Tongue (tissue), 2 donors: ENCODE measurements around the gene LRG1. TPM values are rescaled to one million over a fixed set of nuclear protein-coding genes. Genes with fewer than 3 reads are reported as not detected.
A peak's percentile ranks its signal among the peaks of the same experiment; 100 is the strongest.
"Not testable (repeated sequence)": the region's sequence is repeated elsewhere in the genome, so short reads cannot be mapped to it uniquely, and the experiment has no call there.

ENCODE experiments used
- DNase-seq: peaks from one replicate; pipeline ENCODE4 v3.0.0-alpha.2; 2015
- total RNA-seq: library from RNA; depleted of rRNA; stranded (reverse); fragments of >200 nt; gene quantifications from one replicate; pipeline ENCODE4 v1.2.3, GENCODE V29; 2014

The LRG1 gene
- total RNA-seq, 1 donor from 2014 or later: 1.5 TPM

DNA sequence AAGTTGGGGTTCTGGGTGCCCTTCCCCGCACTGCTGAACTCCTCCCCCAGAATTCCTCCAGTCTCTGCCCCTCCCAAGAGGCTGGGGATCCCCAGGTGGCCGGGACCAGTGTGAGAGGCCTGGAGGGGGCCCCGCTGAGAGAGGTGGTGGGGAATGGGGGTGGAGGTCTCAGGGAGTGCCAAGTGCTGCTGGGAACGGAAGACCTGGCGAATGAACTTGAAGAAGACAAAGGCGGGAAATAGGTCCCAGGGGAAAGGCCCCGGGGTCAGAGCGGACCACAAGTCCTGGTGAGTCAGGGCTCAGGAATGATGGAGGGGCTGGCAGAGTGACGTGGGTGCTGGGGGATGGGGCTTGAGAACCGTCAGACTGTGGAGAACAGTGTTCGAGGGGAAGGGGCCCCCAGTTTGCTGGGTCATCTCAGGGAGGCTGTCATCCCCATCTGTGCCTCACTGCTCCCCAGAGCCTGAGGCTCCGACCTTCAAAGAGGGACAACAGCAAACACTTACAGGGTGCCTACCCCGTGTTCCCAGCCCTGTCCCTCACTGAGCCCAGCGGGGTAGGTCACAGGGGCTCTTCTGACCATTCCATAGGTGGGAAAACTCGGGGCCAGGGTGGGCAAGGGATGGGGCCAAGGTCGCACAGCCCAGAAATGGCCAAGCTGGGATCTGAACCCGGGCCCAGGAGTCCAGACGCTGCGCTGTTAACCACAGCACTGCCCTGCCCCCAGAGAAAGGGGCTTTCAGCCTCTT lies 35.6 kb upstream of the LRG1 start:
- DNase-seq: peak; percentile 67

DNA sequence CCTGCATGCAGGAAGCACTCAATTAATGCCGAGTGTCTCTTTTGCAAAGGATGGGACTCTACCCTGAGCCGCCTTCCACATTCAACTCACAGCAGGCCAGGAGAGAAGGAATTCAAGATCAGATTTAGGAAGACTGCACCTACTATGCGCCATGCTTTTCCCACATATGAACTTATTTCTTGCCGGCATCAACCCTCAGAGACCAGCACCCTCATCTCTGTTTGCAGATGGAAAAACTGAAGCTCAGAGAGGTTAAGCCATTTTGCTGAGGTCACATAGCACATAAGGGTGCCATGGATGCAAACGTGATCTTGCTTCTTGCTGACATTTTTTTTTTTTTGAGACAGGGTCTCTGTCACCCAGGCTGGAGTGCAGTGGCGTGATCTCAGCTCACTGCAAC lies 33.8 kb upstream of the LRG1 start:
- no peak for DNase-seq

DNA sequence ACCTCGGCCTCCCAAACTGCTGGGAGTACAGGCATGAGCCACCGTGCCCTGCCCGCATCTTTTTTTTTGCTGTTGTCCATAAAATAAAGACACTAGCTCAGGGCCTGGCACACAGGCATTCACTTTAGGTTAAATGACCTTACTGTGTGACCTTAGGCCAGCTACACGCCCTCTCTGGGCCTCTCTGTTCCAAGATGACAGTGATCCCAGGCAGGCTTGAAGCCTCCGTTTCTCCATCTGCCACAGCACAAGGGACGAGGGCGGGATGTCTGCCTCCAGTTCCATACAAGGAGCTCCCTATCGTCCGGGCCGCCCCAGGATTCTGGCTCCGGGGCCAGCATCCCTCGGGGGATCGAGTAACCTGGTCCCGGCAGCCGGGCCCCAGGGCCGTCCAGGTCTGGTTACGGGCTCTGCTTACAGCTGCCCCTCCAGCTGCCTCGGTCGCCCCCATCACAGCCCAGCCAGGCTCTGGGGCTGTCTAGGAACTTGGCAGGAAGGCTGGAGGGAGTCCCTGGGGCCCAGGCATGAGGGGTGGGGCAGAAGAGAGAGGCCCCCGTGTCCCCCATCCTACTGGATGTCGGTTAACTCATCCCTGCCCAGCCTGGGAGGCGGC lies 31.6 kb upstream of the LRG1 start:
- peak; percentile 92 for DNase-seq

DNA sequence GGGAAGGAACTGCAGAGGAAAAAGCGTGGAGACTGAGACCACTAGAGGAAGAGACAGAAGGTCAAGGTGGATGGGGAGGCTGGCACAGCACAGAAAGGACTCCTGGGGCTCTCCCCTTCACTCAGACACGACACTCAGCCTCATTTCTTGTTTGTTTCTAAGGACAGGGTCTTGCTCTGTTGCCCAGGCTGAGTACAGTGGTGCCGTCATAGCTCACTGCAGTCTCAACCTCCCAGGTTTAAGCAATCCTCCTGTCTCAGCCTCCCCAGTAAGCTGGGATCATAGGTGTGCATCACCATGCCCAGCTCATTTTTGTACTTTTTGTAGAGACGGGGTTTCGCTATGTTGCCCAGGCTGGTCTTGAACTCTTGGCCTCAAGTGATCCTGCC lies 31.1 kb upstream of the LRG1 start:
- DNase-seq: no peak

GRCh38 chr19:4570402-4570801 lies 30.6 kb upstream of the LRG1 start:
- no peak for DNase-seq

GRCh38 chr19:4568886-4569285 lies 29.1 kb upstream of the LRG1 start:
- DNase-seq: no peak

- DNase-seq: peak; percentile 76
These were observed 27.8 kb upstream of the LRG1 start for GRCh38 chr19:4567584-4568071.

DNA sequence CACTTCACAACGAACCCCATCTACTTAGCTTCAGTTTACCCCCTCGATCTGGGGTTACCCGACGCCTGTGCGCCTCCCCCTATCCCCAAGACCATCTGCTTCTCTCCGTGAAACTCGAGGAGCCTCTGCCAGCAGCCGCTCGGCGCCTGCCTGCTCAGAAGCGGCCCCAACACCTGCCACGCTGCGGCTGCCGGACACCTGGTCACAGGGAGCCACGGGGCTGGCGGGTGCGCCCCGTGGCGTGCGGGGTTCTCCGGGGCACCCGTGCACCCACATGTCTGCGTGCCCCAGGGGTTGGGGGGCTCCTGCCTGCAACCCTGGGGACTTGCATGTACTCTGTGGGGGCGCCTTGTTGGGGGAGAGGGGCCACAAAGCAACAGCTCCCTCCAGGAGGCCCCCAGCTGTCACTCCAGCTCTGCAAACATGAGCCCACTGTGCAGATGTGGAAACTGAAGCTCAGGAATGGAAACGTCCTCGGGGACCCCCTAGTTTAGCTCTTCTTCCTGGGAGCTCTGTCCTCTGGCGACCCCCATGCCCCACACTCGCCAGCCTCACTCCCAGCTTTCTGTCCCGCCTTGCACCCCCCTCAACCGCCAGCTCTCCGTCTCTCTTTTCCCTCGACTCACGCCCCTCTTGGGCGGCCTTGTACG lies 26.7 kb upstream of the LRG1 start:
- DNase-seq: peak; percentile 83

DNA sequence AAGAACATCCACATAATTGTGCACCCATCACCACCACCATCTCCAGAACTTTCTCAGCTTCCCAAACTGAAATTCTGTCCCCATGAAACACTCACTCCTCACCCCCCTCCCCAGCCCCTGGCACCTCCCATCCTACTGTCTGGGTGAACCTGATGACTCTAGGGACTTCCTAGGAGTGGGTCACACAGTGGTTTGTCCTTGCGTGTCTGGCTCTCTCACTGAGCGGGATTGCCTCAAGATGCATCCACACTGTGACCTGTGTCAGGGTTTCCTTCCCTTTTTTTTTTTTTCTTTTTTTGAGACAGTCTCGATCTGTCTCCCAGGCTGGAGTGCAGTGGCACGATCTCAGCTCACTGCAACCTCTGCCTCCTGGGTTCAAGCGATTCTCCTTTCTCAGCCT lies 23.7 kb upstream of the LRG1 start:
- DNase-seq: not testable (repeated sequence)

- not testable (repeated sequence) for DNase-seq
These were observed 22.2 kb upstream of the LRG1 start for GRCh38 chr19:4562085-4562484.

DNA sequence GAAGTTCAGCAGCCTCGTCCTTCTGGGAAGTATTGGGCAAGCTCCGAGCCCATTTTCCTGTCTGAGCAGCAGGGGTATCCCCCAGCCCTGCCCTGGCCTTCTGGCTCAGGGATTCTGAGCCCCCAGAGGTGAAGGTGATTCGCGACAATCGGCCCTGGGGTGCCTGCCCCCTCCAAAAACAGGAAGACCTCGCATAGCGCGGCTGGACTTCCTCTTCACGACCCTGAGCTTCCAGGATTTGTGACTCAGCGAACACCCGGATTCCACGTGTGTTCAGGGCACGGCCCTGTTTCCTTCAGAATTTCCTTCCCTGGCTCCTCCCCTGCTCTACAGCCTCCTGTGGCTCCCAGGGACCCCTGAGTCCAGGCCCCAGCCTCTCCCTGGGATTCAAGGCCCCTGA lies 19.7 kb upstream of the LRG1 start, which contains the start of gene SEMA6B:
Gene SEMA6B (minus strand): TSS at position 116 of the 400 bp plus-strand sequence. CDS start 1,227 bp downstream, outside the sequence.
- no peak for DNase-seq

- peak; percentile 50 for DNase-seq
These were observed 18.4 kb upstream of the LRG1 start for GRCh38 chr19:4557971-4558941.

- no peak for DNase-seq
These were observed 17.5 kb upstream of the LRG1 start for GRCh38 chr19:4557144-4557970.

DNA sequence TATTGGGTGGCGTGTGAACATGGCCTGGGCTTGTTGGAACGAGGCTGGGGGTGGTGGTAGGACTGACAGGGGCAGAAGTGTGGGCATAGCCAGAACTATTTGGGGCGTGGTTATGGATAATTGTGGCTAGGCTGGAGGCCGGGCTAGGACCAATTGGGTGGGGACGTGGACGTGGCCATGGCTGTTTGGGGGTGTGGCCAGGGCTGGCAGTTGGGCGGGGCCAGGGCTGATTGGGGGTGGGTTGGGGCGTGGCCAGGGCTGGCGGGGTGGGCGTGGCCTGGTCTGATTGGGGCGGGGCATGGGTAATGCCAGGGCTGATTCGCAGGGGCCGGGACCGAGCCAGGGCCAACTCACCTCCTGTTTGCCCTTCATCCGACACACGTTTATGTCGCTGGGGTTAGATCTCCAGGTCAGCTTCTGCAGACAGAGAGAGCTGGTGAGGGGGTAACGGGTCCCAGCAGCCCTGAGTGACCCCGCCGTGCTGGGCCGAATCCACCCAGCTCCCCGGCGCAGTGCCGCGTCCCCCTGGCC lies 16.8 kb upstream of the LRG1 start:
- DNase-seq: no peak

GRCh38 chr19:4555657-4556561 lies 16.1 kb upstream of the LRG1 start:
- no peak for DNase-seq

- no peak for DNase-seq
These were observed 14.9 kb upstream of the LRG1 start for GRCh38 chr19:4554717-4555116.

GRCh38 chr19:4553775-4554174 lies 13.9 kb upstream of the LRG1 start:
- no peak for DNase-seq

DNA sequence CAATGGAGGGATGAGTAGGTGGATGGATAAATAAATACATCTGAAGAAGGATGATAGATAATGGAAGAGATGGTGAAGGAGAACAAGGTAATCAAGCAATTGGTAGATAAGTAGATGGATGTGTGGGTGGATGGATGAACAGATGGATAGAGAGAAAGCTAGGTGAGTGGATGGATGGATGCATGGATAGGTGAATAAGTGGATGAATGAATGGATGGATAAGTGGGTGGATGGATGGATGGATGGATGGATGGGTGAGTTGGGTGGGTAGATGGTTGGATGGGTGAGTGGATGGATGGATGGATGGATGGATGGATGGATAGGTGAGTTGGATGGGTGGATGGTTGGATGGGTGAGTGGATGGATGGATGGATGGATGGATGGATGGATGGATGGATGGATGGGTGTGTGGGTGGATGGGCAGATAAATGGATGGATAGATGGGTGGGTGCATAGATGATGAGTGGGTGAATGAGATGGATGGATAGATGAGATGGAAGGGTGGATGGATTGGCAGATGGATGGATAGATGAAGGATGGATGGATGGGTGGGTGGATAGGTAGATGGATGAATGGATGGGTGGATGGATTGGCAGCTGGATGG lies 13.4 kb upstream of the LRG1 start:
- no peak for DNase-seq

GRCh38 chr19:4552525-4552819 lies 12.6 kb upstream of the LRG1 start:
- DNase-seq: no peak
